H1 (cell line): ENCODE results near the gene SERPINE3. TPM values are rescaled to one million over a fixed set of nuclear protein-coding genes. Genes with fewer than 3 reads are reported as not detected.

ENCODE experiments used
- CTCF ChIA-PET: fragments of 300-600 bp; sonication (Branson Sonifier 250); formaldehyde crosslinking; loops from one replicate; lab custom pipeline; 2021; ENCODE audit not compliant: partially characterized antibody; lab: Charles Lee
- POLR2A ChIA-PET: fragments of 300-600 bp; sonication (Branson Sonifier 250); formaldehyde crosslinking; loops from one replicate; lab custom pipeline; 2021; ENCODE audit warnings: inconsistent platforms; ENCODE audit not compliant: partially characterized antibody; lab: Charles Lee
- DNase-seq, 2 experiments: peaks; one replicate each; pipeline versions ENCODE4 v3.0.0 to v3.0.0-alpha.2; 2010 to 2022; ENCODE audit warnings: low spot score in 2 of 2, low read depth in 1 of 2, mixed read lengths in 1 of 2
- FAIRE-seq: peaks from 2 replicates; lab custom pipeline; 2011; peaks lifted over from hg19 to GRCh38; lab: Jason Lieb, UNC
- H2AFZ ChIP-seq: 2 replicates; pipeline ENCODE4 v1.8.1; 2012; ENCODE audit warnings: low read length, inconsistent platforms
- H2AK5ac ChIP-seq: 2 replicates; pipeline ENCODE4 v1.6.1; 2013; ENCODE audit warnings: low read depth, low read length
- H2BK120ac ChIP-seq: replicated peaks from 2 replicates; pipeline ENCODE3; 2013; ENCODE audit warnings: low read depth, low read length, inconsistent platforms
- H2BK12ac ChIP-seq: 2 replicates; pipeline ENCODE4 v1.6.1; 2013; ENCODE audit warnings: low read depth, low read length
- H2BK15ac ChIP-seq: 2 replicates; pipeline ENCODE4 v1.6.1; 2013; ENCODE audit warnings: low read length
- H2BK20ac ChIP-seq: 2 replicates; pipeline ENCODE4 v1.6.1; 2013; ENCODE audit warnings: low read length
- H2BK5ac ChIP-seq: 2 replicates; pipeline ENCODE4 v1.6.1; 2013; ENCODE audit warnings: low read depth, low read length
- H3K14ac ChIP-seq: 2 replicates; pipeline ENCODE4 v1.6.1; 2013; ENCODE audit warnings: inconsistent platforms; ENCODE audit not compliant: insufficient read length
- H3K18ac ChIP-seq: 2 replicates; pipeline ENCODE4 v1.6.1; 2013; ENCODE audit warnings: low read length; ENCODE audit errors: extremely low read depth
- H3K23ac ChIP-seq: 2 replicates; pipeline ENCODE4 v1.6.1; 2013; ENCODE audit warnings: inconsistent platforms; ENCODE audit not compliant: insufficient read length
- H3K23me2 ChIP-seq: 2 replicates; pipeline ENCODE4 v1.6.1; 2013; ENCODE audit warnings: low read depth, low read length
- H3K27ac ChIP-seq: 2 replicates; pipeline ENCODE4 v1.6.1; 2011; ENCODE audit warnings: low read depth, low read length, inconsistent platforms
- H3K27me3 ChIP-seq, 4 experiments: replicated peaks in 1 of 4; 1 replicate in 1 of 4; 2 replicates in 3 of 4; pipeline versions ENCODE4 v1.6.1 to v1.8.1; 2011 to 2013; ENCODE audit warnings: low read length in 3 of 4, mild to moderate bottlenecking in 3 of 4, inconsistent platforms in 2 of 4, mixed read lengths in 2 of 4, moderate library complexity in 1 of 4; ENCODE audit not compliant: control insufficient read depth in 3 of 4, insufficient read depth in 3 of 4; ENCODE audit errors: extremely low read depth in 1 of 4
- H3K36me3 ChIP-seq, 4 experiments: 2 replicates each; pipeline versions ENCODE4 v1.6.1 to v1.8.1; 2011 to 2013; ENCODE audit warnings: mild to moderate bottlenecking in 4 of 4, low read length in 3 of 4, moderate library complexity in 2 of 4, control low read depth in 1 of 4, inconsistent platforms in 1 of 4; ENCODE audit not compliant: insufficient read depth in 4 of 4, control insufficient read depth in 2 of 4
- H3K4ac ChIP-seq: replicated peaks from 2 replicates; pipeline ENCODE3; 2013; ENCODE audit warnings: low read length, low read depth, mixed read lengths, inconsistent platforms; ENCODE audit not compliant: insufficient read length
- H3K4me1 ChIP-seq, 4 experiments: replicated peaks in 1 of 4; 1 replicate in 1 of 4; 2 replicates in 3 of 4; pipeline versions ENCODE4 v1.6.1 to v1.8.1; 2011 to 2013; ENCODE audit warnings: low read length in 3 of 4, inconsistent platforms in 2 of 4, mixed read lengths in 1 of 4; ENCODE audit not compliant: insufficient read depth in 4 of 4, control insufficient read depth in 3 of 4
- H3K4me2 ChIP-seq, 2 experiments: 2 replicates each; pipeline versions ENCODE4 v1.6.1 to v1.8.1; 2011 to 2013; ENCODE audit warnings: low read depth in 2 of 2, low read length in 2 of 2, control low read depth in 1 of 2, inconsistent platforms in 1 of 2, mild to moderate bottlenecking in 1 of 2; ENCODE audit not compliant: insufficient read depth in 1 of 2
- H3K4me3 ChIP-seq, 4 experiments: fragments of 200-600, 300-600 bp in 1 of 4; sonication (generic), shearing (Covaris generic), sonication (Bioruptor Twin) in 1 of 4; 2 replicates each; pipeline versions ENCODE4 v1.5.1 to v1.8.1; 2011 to 2016; ENCODE audit warnings: low read length in 4 of 4, low read depth in 3 of 4, control low read depth in 2 of 4, inconsistent platforms in 2 of 4, mild to moderate bottlenecking in 2 of 4, mixed read lengths in 1 of 4, moderate library complexity in 1 of 4; ENCODE audit not compliant: insufficient read depth in 2 of 4; ENCODE audit errors: extremely low read depth in 1 of 4
- H3K56ac ChIP-seq: replicated peaks from 2 replicates; pipeline ENCODE3; 2013; ENCODE audit warnings: low read depth, mild to moderate bottlenecking, mixed read lengths, low read length, inconsistent platforms; ENCODE audit not compliant: insufficient read length
- H3K79me1 ChIP-seq: 2 replicates; pipeline ENCODE4 v1.6.1; 2013; ENCODE audit warnings: low read depth, low read length, control low read depth
- H3K79me2 ChIP-seq, 2 experiments: 2 replicates each; pipeline versions ENCODE4 v1.6.1 to v1.8.1; 2012 to 2013; ENCODE audit warnings: low read length in 2 of 2, mild to moderate bottlenecking in 2 of 2, inconsistent platforms in 1 of 2; ENCODE audit not compliant: insufficient read depth in 2 of 2, control insufficient read depth in 1 of 2
- H3K9ac ChIP-seq, 4 experiments: replicated peaks in 1 of 4; 1 replicate in 1 of 4; 2 replicates in 3 of 4; pipeline versions ENCODE4 v1.6.1 to v1.8.1; 2011 to 2013; ENCODE audit warnings: low read depth in 3 of 4, low read length in 3 of 4, control low read depth in 2 of 4, mild to moderate bottlenecking in 2 of 4, moderate library complexity in 2 of 4, inconsistent platforms in 1 of 4; ENCODE audit errors: extremely low read depth in 1 of 4
- H3K9me3 ChIP-seq, 2 experiments: 2 replicates each; pipeline versions ENCODE4 v1.6.1 to v1.8.1; 2012 to 2013; ENCODE audit warnings: mild to moderate bottlenecking in 2 of 2, moderate library complexity in 2 of 2, control low read depth in 1 of 2, inconsistent platforms in 1 of 2, low read depth in 1 of 2, low read length in 1 of 2, mixed read lengths in 1 of 2; ENCODE audit not compliant: insufficient read depth in 2 of 2
- H4K20me1 ChIP-seq, 2 experiments: replicated peaks in 1 of 2; 2 replicates each; pipeline versions ENCODE3 to v1.8.1; 2011 to 2013; ENCODE audit warnings: inconsistent platforms in 2 of 2, low read length in 2 of 2, mild to moderate bottlenecking in 1 of 2; ENCODE audit not compliant: insufficient read depth in 2 of 2, control insufficient read depth in 1 of 2
- H4K5ac ChIP-seq: 2 replicates; pipeline ENCODE4 v1.6.1; 2013; ENCODE audit warnings: low read length, low read depth, mixed read lengths, inconsistent platforms; ENCODE audit not compliant: insufficient read length
- H4K8ac ChIP-seq: 2 replicates; pipeline ENCODE4 v1.8.0; 2013; ENCODE audit warnings: mild to moderate bottlenecking, moderate library complexity, low read length, inconsistent platforms; ENCODE audit not compliant: insufficient read depth; ENCODE audit errors: extremely low read depth
- H4K91ac ChIP-seq: replicated peaks from 2 replicates; pipeline ENCODE3; 2013; ENCODE audit warnings: low read length, mixed read lengths, inconsistent platforms; ENCODE audit not compliant: insufficient read length
- HDAC2 ChIP-seq, 2 experiments: fragments of 300-600 bp in 1 of 2; sonication (generic) in 1 of 2; IDR thresholded peaks; 2 replicates each; pipeline ENCODE4 v1.6.1; 2011 to 2012; ENCODE audit warnings: low read depth in 2 of 2, low read length in 2 of 2, mild to moderate bottlenecking in 2 of 2, moderate library complexity in 2 of 2, borderline replicate concordance in 1 of 2, inconsistent platforms in 1 of 2
- SRF ChIP-seq: IDR thresholded peaks from 2 replicates; pipeline ENCODE4 v1.6.1; 2011; ENCODE audit warnings: mild to moderate bottlenecking, low read depth, low read length, moderate library complexity
- WGBS, 2 experiments: shearing (Covaris generic) in 1 of 2; methylation state at CpG; one replicate each; pipeline versions ENCODE4 v1.1.6 to v1.1.7; 2013 to 2015; ENCODE audit warnings: low lambda C conversion rate in 2 of 2, mixed read lengths in 2 of 2, inconsistent platforms in 1 of 2, low coverage in 1 of 2, missing lambda C conversion rate in 1 of 2; ENCODE audit not compliant: insufficient replicate concordance in 2 of 2, insufficient coverage in 1 of 2, insufficient read length in 1 of 2; ENCODE audit errors: extremely low coverage in 1 of 2, missing lambda C conversion rate in 1 of 2; 5-methylcytosine and 5-hydroxymethylcytosine counted together
- polyA plus RNA-seq, 7 experiments: library from polyadenylated mRNA; depleted of rRNA in 3 of 7; stranded (reverse) in 5 of 7; unstranded in 2 of 7; fragments of >200 nt in 5 of 7; fragments of 200-250 nt in 2 of 7; gene quantifications; 1 replicate in 5 of 7; 2 replicates in 1 of 7; 4 replicates in 1 of 7; pipeline versions ENCODE4 v1.2.1 to v1.2.3, GENCODE V29; 2011 to 2013; ENCODE audit warnings: missing spikeins in 2 of 7, mixed read lengths in 2 of 7
- total RNA-seq: library from RNA; stranded (reverse); fragmentation: NEBNext Ultra II Directional; extraction: Animal tissue kit (Norgen Biotek cat#: 25700); gene quantifications from 2 replicates; pipeline ENCODE4 v1.2.1, GENCODE V29; 2021

The SERPINE3 gene
- total and polyA plus RNA-seq, 2 of the 8 experiments (the other 6 are each of a cell fraction or from before 2014, with no cell fraction given), result 0.34 to 1.0 TPM

DNA sequence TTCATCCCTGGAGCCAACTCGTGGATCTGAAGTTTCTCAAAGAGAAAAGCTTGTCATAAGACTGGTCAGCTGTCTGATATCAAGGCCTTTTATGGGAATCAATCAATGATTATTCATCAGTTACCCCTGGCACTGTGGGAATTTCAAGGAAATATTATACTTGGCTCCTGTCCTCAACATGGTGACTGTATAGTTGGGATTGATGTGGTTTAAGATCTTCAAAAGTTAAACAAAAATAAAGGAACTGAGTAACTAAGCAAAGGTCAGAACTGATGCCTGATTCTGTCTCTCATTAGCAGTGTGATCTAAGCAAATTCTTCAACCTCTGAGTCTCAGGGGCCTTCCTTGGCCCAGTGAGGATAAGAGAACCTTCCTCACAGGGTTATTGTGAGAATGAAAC is 22.2 kb upstream of the SERPINE3 start:
- no peaks in the 10 kb centered on the region for H3K79me1 ChIP-seq
- H3K56ac ChIP-seq, result no peak overlapping the region
- H3K9me3 ChIP-seq, result peaks cover 0 to 2% of the 10 kb centered on the region in 2 experiments; a peak in 1 of 4 replicates
- no peak for DNase-seq
- no peak overlapping the region for H2AFZ ChIP-seq
- H2BK120ac ChIP-seq, result no peak overlapping the region
- H2BK5ac ChIP-seq, result no peak overlapping the region
- no peaks in the 10 kb centered on the region; the same call in 1 of the 2 replicates for H3K23me2 ChIP-seq
- TF ChIP-seq HDAC2 (IDR thresholded peaks at IDR 0.05; ENCODE audit: borderline replicate concordance in 1 of 2, low read depth in 2 of 2, low read length in 2 of 2), result no peak
- no peak for TF ChIP-seq SRF
- no peaks in the 10 kb centered on the region for H3K36me3 ChIP-seq
- no peak overlapping the region for H3K27ac ChIP-seq
- H3K14ac ChIP-seq, result no peak overlapping the region
- H2BK15ac ChIP-seq, result no peak overlapping the region
- POLR2A ChIA-PET, result interaction anchor here (1.2 kb wide), 1 partner anchor 73 kb away, joined by 3 read pairs; no protein-coding TSS in a partner anchor
- H3K18ac ChIP-seq, result no peak overlapping the region
- no peak overlapping the region for H4K91ac ChIP-seq
- no peaks in the 10 kb centered on the region for H3K27me3 ChIP-seq
- H4K5ac ChIP-seq, result no peak overlapping the region
- no peaks in the 10 kb centered on the region for H4K20me1 ChIP-seq
- H3K4me2 ChIP-seq, result no peak overlapping the region
- CTCF ChIA-PET, result interaction anchor here (2.4 kb wide), 1 partner anchor 11 kb away, joined by 5 read pairs; no protein-coding TSS in a partner anchor
- H2BK12ac ChIP-seq, result peak overlapping the region; percentile 42; the same call in 1 of the 2 replicates
- H3K79me2 ChIP-seq, result no peaks in the 10 kb centered on the region
- no peak overlapping the region for H2BK20ac ChIP-seq
- no peak overlapping the region for H2AK5ac ChIP-seq
- H3K23ac ChIP-seq, result no peak overlapping the region
- peaks cover 0 to 8% (median 4%) of the 10 kb centered on the region in 4 experiments; a peak in 2 of 7 replicates for H3K4me1 ChIP-seq
- H4K8ac ChIP-seq, result no peak overlapping the region
- H3K9ac ChIP-seq, result no peak overlapping the region
- whole genome bisulfite sequencing, 2 experiments, result 88% methylated on average over 1 of the region's 1 CpG; no CpG with 5 or more reads in 1 of the 2 experiments
- no peak overlapping the region for H3K4ac ChIP-seq
- H3K4me3 ChIP-seq, result no peak overlapping the region
- no peak for FAIRE-seq
